ENCODE results near the gene C10orf90.

C10orf90 gene

DNA sequence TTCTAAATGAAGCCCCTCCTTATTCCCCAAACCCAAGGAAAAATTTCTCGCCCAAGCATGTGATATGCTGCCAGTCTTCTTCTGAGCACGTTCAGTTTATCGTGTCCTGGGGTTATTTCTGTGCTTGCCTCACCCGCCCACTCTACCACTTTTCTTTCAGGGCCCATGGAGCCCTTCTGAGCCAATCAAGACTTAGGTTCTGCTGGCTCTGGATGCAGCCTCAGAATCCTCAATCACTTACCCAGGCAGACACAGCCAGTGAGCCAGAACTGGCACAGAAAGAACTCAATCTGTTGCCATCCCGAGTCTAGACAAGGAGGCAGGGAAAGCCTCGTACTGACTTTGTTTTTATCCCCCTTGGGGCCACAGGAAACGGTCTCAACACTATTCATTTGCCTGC, 34.2 kb upstream of the C10orf90 start:
- TF ChIP-seq, protein P1, sequence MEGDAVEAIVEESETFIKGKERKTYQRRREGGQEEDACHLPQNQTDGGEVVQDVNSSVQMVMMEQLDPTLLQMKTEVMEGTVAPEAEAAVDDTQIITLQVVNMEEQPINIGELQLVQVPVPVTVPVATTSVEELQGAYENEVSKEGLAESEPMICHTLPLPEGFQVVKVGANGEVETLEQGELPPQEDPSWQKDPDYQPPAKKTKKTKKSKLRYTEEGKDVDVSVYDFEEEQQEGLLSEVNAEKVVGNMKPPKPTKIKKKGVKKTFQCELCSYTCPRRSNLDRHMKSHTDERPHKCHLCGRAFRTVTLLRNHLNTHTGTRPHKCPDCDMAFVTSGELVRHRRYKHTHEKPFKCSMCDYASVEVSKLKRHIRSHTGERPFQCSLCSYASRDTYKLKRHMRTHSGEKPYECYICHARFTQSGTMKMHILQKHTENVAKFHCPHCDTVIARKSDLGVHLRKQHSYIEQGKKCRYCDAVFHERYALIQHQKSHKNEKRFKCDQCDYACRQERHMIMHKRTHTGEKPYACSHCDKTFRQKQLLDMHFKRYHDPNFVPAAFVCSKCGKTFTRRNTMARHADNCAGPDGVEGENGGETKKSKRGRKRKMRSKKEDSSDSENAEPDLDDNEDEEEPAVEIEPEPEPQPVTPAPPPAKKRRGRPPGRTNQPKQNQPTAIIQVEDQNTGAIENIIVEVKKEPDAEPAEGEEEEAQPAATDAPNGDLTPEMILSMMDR (IDR thresholded peaks at IDR 0.05; ENCODE audit: borderline replicate concordance, insufficient read depth, low read depth, low read length) = no peak
- H3K4me3 ChIP-seq (ENCODE audit: low read depth, low read length) = no peak overlapping the region

DNA sequence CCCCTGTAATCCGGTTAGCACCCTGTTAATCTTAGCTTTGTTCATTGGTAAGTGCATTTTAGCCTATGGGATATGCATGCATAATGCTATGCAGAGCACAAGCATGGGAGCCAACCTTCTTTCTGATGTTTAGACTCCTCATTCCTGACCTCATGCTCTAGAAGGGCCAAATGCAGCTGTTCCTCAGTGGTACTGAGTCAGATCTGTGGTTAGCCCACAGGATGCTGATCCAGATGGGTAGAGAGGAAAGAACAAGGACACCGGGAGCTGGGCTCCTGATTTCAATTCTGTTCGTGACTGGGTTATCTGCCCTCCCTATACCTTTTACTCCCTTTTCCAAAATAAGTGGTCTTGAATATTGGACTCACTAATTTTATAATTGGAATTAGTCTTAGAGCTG, 31.7 kb upstream of the C10orf90 start:
- TF ChIP-seq, protein P1 (IDR thresholded peaks at IDR 0.05; ENCODE audit: borderline replicate concordance, insufficient read depth, low read depth, low read length) = no peak
- no peak overlapping the region for H3K4me3 ChIP-seq (ENCODE audit: low read depth, low read length)

DNA sequence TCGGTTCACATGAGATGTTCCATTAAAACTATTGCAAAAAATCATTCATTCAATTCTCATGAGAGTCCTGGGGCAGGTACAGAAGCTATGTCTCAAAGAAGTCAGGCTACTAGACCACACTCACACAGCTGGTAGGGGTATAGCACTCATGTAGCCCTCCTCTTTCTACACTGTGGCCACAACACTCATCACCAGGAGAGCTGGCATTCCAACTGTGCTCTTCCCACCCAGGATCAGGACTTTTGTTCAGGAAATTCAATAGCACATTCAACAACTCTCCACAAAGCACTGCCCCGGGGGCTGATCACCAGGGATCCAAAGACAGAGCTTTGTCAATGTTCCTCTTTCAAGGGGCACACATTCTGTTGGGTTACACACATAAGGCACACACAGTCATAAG, 31.0 kb upstream of the C10orf90 start:
- TF ChIP-seq, protein P1 (IDR thresholded peaks at IDR 0.05; ENCODE audit: borderline replicate concordance, insufficient read depth, low read depth, low read length) = no peak
- no peak overlapping the region for H3K4me3 ChIP-seq (ENCODE audit: low read depth, low read length)

DNA sequence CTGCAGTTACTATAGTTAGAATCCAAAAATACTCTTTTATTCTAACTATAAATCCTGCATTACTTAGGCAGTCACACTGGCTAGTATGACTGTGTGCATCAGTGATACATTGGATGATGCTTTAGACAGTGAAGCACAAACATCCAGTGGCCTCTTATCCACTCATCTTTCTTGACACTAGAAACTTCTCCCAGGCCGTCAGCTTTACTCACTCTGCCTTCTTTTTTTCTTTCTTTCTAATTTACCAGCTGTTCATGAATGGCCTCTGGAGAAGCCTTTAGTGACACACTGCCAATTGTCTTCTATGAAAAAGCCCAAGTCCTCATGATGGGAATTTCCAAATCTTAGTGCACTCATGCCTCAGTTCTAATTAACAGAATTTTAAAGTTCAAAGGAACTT, 26.2 kb upstream of the C10orf90 start:
- H3K4me3 ChIP-seq (ENCODE audit: low read depth, low read length) = no peak overlapping the region
- TF ChIP-seq, protein P1 (IDR thresholded peaks at IDR 0.05; ENCODE audit: borderline replicate concordance, insufficient read depth, low read depth, low read length) = no peak

GRCh38 chr10:126691456-126691855, 21.0 kb upstream of the C10orf90 start:
- no peak overlapping the region for H3K4me3 ChIP-seq (ENCODE audit: low read depth, low read length)
- TF ChIP-seq, protein P1 (IDR thresholded peaks at IDR 0.05; ENCODE audit: borderline replicate concordance, insufficient read depth, low read depth, low read length) = no peak

DNA sequence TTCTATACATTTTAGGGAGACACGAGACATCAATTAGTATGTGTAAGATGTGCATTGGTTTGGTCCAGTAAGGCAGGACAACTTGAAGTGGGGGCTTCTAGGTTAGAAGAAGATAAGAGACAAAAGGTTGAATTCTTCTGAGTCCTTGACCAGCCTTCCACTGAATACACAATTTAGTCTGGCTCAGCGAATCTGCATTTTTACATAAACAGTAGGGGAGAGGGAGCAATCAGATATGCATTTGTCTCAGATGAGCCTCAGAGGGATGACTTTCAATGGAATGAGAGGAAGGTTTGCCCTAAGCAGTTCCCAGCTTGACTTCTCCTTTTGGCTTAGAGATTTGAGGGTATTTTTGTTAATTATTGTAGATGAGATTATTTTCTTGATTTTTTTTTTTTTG, 20.0 kb upstream of the C10orf90 start:
- no peak overlapping the region for H3K4me3 ChIP-seq (ENCODE audit: low read depth, low read length)
- TF ChIP-seq, protein P1 (IDR thresholded peaks at IDR 0.05; ENCODE audit: borderline replicate concordance, insufficient read depth, low read depth, low read length) = no peak

- no peak overlapping the region for H3K4me3 ChIP-seq (ENCODE audit: low read depth, low read length)
- TF ChIP-seq, protein P1 (IDR thresholded peaks at IDR 0.05; ENCODE audit: borderline replicate concordance, insufficient read depth, low read depth, low read length) = no peak
These were observed 19.0 kb upstream of the C10orf90 start for GRCh38 chr10:126689461-126689994.

Data from GM12875 (cell line).